Fibroblast of skin of back (primary cell): Measurements from ENCODE around the gene GSK3A.

Experiments
- DNase-seq: peaks from one replicate; pipeline ENCODE4 v3.0.0-alpha.2; 2013

The GSK3A gene

GRCh38 chr19:42198676-42199439 lies 43.5 kb downstream of the GSK3A start:
- DNase-seq, result no peak

GRCh38 chr19:42197375-42197817 lies 45.0 kb downstream of the GSK3A start:
- DNase-seq, result no peak

DNA sequence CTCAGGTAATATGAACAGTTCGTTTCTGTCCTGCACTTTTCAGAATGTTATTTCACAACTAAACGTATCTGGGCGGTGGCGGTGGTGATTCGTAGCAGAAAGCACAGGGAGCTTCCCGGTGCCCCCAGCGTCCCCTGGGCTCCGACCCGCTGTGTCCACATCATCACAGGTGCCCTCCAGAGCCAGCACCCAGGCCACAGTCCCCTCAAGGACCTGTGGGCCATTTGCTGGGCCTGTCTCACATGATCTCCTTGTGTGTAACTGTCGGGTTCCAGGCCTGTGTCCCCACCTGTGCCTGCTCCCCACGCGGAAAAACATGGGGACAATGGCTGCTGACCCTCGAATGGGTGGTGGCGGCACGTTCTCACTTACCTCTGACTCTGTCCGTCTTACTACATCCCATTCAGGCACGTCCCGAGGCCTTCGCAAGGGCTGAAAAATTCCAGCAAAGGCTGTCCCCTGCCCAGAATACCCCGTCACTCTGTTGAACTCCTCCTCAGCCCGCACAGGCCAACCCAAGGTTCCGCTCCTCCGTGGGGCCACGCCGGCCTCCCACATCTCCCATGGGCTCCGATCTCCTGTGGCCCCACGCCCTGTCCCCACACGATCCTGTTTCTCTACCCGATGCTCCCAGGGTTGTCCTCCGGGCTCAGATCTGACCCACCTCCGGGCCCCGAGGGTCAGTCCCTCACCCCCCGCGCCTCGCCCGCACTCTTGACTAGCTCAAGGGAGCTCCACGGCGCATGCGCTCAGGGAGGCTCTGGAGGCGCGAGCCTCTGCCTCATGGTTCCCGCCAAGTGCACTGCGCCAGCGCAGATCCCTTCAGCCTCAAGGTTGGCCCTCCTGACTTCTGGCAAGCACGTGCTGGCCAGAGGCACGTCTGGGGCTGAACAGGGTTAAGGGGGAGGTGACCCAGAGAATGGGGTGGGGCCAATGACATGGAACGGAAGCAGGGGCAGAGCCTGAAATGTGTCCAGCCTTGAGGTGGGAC lies 46.1 kb downstream of the GSK3A start:
- DNase-seq, result no peak

DNA sequence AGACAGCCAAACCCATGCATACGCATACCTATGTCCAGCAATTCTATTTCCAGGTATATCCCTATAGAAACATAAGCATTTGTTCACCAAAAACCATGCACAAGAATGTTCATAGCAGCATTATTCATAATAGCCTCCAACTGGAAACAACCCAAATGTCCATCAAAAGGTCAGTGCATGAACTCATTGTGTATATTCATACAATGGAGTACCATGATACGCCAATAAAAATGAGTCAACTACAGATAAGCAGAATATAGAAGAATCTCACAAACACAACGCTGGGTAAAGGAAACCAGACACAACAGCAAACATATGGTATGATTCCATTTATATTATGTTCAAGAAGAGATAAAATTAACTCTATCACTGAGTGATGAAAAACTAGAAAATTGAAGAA lies 48.7 kb downstream of the GSK3A start:
- no peak for DNase-seq

DNA sequence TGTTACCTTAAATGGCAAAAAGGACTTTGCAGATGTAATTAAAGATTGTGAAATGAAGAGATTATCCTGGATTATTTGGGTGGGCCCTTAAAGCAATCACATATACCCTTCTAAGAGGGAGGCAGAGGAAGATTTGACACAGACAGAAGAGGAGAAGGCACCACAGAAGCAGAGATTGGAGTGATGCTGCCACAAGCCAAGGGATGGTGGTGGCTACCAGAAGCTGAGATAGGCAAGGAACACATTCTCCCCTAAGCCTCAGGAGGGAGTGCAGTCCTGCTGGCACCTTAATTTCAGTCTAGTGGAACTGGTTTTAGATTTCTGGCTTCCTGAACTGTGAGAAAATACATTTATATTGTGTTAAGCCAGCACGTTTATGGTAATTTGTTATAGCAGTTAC lies 49.1 kb downstream of the GSK3A start:
- DNase-seq, result no peak

GRCh38 chr19:42191855-42192254 lies 50.5 kb downstream of the GSK3A start:
- peak; percentile 57 for DNase-seq

GRCh38 chr19:42191330-42191729 lies 51.1 kb downstream of the GSK3A start:
- DNase-seq, result no peak

GRCh38 chr19:42189133-42189532 lies 53.3 kb downstream of the GSK3A start:
- DNase-seq, result no peak

DNA sequence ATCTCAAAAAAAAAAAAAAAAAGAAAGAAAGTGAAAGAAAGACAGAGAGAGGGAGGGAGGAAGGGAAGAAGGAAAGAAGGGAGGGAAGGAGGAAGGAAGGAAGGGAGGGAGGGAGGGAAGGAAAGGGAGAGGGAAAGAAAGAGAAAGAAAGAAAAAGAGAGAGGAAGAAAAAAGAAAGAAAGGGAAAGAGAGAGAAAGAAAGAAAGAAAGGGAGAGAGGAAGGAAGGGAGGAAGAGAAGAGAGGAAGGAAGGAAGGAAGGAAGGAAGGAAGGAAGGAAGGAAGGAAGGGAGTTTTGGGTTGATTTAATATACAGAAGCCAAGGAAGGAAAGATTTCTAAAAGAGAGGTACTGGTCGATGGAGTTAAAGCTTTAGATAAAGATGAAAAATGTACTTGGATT lies 53.7 kb downstream of the GSK3A start:
- no peak for DNase-seq

DNA sequence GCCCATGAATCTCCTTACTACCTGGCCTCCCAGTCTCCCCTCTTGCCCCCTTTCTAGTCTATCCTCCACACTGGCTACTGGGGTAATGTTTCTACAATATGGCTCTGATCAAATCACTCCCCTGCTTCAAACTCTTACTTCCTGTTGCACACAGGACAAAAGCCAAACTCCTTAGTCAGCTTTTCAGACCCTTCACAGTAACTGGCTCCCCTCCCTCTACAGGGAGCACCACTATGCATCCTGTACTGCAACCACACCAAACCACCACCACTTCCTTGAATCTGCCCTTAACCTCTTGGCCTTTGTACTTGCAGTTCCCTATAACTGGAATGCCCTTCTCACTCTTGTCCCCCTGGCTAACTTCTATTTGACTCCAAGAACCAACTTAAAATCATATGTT lies 57.1 kb downstream of the GSK3A start:
- peak; percentile 26 for DNase-seq

GRCh38 chr19:42184401-42184861 lies 58.0 kb downstream of the GSK3A start:
- DNase-seq, result peak; percentile 81
